K562 (cell line): ENCODE data around the gene CFAP141.

Experiments used
- CEBPB ChIP-seq: fragments of 450-650 bp; IDR thresholded peaks from 2 replicates; pipeline ENCODE4 v1.6.1; 2016; ENCODE audit warnings: missing genetic modification characterization, missing compliant biosample characterization
- FOS ChIP-seq: IDR thresholded peaks from 3 replicates; pipeline ENCODE4 v1.6.1; 2011; ENCODE audit not compliant: insufficient read length; ENCODE audit errors: extremely low read depth
- POLR2A ChIP-seq: fragments of 450-650 bp; conservative IDR thresholded peaks from 2 replicates; pipeline ENCODE4 v1.6.1; 2016
- ZBED1 ChIP-seq: IDR thresholded peaks from 2 replicates; pipeline ENCODE4 v1.6.1; 2014
- ZZZ3 ChIP-seq: fragments of 450-650 bp; IDR thresholded peaks from 2 replicates; pipeline ENCODE4 v1.6.1; 2016; ENCODE audit warnings: antibody characterized with exemption, mild to moderate bottlenecking, moderate library complexity
- TF ChIP-seq, protein P1 (sequence below): fragments of 250-450 bp; sonication (Bioruptor Pico); IDR thresholded peaks from 2 replicates; pipeline ENCODE4 v1.5.0; 2021; ENCODE audit warnings: mild to moderate bottlenecking, moderate library complexity
- TF ChIP-seq, protein P2 (sequence below): sonication (generic); formaldehyde crosslinking; IDR thresholded peaks from 2 replicates; pipeline ENCODE4 v1.8.1; 2022; ENCODE audit warnings: missing genetic modification reagents
- TF ChIP-seq, protein P3 (sequence below): conservative IDR thresholded peaks from 2 replicates; pipeline ENCODE4 v1.6.1; 2011; ENCODE audit warnings: low read depth, mild to moderate bottlenecking, low read length; ENCODE audit not compliant: control insufficient read depth
- TF ChIP-seq, protein P4 (sequence below), 3 experiments: IDR thresholded peaks in 2 of 3; conservative IDR thresholded peaks in 1 of 3; 2 replicates each; pipeline ENCODE4 v1.5.1; 2011 to 2012; ENCODE audit warnings: low read length in 3 of 3, mild to moderate bottlenecking in 3 of 3, control low read depth in 2 of 3, improper control_type of control experiment in 1 of 3, inconsistent platforms in 1 of 3, low read depth in 1 of 3, mixed read lengths in 1 of 3, moderate library complexity in 1 of 3; ENCODE audit not compliant: insufficient read depth in 2 of 3
- TF ChIP-seq, protein P5 (sequence below): fragments of 250-450 bp; sonication (Bioruptor Pico); IDR thresholded peaks from 2 replicates; pipeline ENCODE4 v1.9.0; 2021; ENCODE audit warnings: mild to moderate bottlenecking

DNA sequence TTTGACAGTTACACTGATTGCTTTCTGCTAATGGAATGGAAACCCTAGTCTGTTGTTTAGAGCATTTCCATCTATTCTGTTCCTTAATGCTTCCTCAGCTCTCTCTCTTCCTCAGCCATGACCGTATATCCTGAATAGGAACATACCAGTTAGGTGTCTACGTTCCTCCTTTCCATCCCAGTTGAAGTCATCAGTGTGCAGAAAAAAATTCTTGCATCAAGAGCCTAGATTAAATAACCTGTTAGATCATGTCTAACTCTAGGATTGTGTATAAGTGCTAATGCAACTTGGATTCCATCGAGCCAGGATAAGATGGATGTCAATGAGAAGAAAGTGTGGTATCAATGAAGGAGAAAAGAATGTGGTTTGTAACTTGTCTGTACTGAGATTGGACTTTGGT, 33.4 kb upstream of the CFAP141 start:
- TF ChIP-seq, protein P1, sequence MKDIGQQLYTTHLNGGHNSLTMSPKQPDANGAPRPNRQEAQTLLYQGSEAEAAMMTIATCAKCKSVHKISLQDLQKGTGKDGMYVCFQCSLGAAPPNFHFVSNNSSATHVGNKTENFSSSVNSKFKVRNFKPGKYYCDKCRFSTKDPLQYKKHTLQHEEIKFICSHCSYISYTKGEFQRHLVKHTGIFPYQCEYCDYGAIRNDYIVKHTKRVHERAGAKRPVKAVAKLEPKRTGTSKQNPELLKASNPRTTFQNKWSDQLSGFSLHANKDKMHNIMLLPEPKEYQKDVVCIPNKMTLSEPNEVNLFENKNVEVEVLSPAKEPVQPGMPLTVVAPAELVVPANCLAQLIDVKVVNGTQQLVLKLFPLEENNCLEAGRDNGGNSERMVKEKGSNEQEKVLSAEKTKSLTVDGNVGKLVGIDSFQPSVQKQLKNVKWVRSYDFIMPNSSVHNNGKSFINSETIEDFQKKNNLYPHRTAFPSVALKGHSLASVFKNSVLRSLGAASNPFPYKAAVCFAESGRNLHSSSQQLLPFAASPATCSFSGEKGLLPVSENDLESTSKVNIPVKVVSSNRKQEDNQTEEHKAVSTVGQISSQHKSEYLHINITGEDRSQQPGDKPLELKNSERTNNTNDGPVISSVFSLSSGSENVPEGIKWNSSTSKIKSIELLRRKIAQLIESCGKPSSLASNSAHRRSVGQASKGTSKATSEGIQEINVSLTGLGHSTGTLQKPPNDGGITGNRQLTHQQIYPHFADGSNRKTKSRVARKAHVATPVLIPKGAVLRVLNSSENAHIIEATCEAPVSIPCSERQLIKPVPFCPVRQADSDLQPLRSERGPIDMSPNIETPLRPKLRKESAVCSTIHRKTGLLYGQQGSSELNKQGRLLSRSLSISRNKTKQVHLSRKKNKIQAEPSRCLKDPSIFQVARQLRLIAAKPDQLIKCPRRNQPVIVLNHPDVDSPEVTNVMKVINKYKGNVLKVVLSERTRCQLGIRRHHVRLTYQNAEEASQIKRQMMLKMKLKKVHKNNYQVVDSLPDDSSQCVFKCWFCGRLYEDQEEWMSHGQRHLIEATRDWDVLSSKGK (CRISPR knock-in tag) = no peak
- TF ChIP-seq ZZZ3 (no peak), FOS (no peak), CEBPB (tag) (no peak), POLR2A (no peak), ZBED1 (no peak)
- TF ChIP-seq, protein P2, sequence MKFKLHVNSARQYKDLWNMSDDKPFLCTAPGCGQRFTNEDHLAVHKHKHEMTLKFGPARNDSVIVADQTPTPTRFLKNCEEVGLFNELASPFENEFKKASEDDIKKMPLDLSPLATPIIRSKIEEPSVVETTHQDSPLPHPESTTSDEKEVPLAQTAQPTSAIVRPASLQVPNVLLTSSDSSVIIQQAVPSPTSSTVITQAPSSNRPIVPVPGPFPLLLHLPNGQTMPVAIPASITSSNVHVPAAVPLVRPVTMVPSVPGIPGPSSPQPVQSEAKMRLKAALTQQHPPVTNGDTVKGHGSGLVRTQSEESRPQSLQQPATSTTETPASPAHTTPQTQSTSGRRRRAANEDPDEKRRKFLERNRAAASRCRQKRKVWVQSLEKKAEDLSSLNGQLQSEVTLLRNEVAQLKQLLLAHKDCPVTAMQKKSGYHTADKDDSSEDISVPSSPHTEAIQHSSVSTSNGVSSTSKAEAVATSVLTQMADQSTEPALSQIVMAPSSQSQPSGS (CRISPR knock-in tag) = no peak
- TF ChIP-seq, protein P3, sequence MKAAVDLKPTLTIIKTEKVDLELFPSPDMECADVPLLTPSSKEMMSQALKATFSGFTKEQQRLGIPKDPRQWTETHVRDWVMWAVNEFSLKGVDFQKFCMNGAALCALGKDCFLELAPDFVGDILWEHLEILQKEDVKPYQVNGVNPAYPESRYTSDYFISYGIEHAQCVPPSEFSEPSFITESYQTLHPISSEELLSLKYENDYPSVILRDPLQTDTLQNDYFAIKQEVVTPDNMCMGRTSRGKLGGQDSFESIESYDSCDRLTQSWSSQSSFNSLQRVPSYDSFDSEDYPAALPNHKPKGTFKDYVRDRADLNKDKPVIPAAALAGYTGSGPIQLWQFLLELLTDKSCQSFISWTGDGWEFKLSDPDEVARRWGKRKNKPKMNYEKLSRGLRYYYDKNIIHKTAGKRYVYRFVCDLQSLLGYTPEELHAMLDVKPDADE = no peak
- TF ChIP-seq, protein P4, sequence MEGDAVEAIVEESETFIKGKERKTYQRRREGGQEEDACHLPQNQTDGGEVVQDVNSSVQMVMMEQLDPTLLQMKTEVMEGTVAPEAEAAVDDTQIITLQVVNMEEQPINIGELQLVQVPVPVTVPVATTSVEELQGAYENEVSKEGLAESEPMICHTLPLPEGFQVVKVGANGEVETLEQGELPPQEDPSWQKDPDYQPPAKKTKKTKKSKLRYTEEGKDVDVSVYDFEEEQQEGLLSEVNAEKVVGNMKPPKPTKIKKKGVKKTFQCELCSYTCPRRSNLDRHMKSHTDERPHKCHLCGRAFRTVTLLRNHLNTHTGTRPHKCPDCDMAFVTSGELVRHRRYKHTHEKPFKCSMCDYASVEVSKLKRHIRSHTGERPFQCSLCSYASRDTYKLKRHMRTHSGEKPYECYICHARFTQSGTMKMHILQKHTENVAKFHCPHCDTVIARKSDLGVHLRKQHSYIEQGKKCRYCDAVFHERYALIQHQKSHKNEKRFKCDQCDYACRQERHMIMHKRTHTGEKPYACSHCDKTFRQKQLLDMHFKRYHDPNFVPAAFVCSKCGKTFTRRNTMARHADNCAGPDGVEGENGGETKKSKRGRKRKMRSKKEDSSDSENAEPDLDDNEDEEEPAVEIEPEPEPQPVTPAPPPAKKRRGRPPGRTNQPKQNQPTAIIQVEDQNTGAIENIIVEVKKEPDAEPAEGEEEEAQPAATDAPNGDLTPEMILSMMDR (IDR thresholded peaks at IDR 0.05 in 2 of 3, conservative IDR thresholded peaks at IDR 0.05 in 1 of 3; ENCODE audit: insufficient read depth in 2 of 3, low read depth in 1 of 3, low read length in 3 of 3) = no peak
- TF ChIP-seq, protein P5, sequence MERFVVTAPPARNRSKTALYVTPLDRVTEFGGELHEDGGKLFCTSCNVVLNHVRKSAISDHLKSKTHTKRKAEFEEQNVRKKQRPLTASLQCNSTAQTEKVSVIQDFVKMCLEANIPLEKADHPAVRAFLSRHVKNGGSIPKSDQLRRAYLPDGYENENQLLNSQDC (CRISPR knock-in tag) = no peak
